SK-N-SH treated with all-trans-retinoic acid at 6 μM for 48 hours (cell line): Measurements from ENCODE around the gene NUP93.

Source experiments
- ATAC-seq: fragments of 200-7000 bp; cut with Tn5 transposase; 3 replicates; pipeline ENCODE4 v1.9.1; 2020; ENCODE audit warnings: mild to moderate bottlenecking, moderate library complexity
- ARNTL ChIP-seq: fragments of 450-650 bp; formaldehyde crosslinking; IDR thresholded peaks from 2 replicates; pipeline ENCODE4 v1.5.0; 2020; ENCODE audit warnings: low read depth, mild to moderate bottlenecking, moderate library complexity, borderline replicate concordance
- BACH2 ChIP-seq: fragments of 250-450 bp; sonication (Bioruptor Pico); IDR thresholded peaks from 2 replicates; pipeline ENCODE4 v1.9.0; 2021; ENCODE audit warnings: mild to moderate bottlenecking, borderline replicate concordance
- CSDC2 ChIP-seq: fragments of 250-450 bp; sonication (Bioruptor Pico); IDR thresholded peaks from 2 replicates; pipeline ENCODE4 v1.5.0; 2020; ENCODE audit warnings: mild to moderate bottlenecking, moderate library complexity
- CSRNP3 ChIP-seq: fragments of 250-450 bp; sonication (Bioruptor Pico); IDR thresholded peaks from 2 replicates; pipeline ENCODE4 v1.5.1; 2021; ENCODE audit warnings: mild to moderate bottlenecking, moderate library complexity
- ESRRG ChIP-seq: fragments of 250-450 bp; sonication (Bioruptor Pico); IDR thresholded peaks from 2 replicates; pipeline ENCODE4 v1.6.1; 2021; ENCODE audit warnings: mild to moderate bottlenecking
- GLIS3 ChIP-seq: fragments of 250-450 bp; sonication (Bioruptor Pico); IDR thresholded peaks from 2 replicates; pipeline ENCODE4 v1.5.0; 2020; ENCODE audit warnings: mild to moderate bottlenecking, moderate library complexity
- ISL1 ChIP-seq: fragments of 250-450 bp; sonication (Bioruptor Pico); IDR thresholded peaks from 2 replicates; pipeline ENCODE4 v2.1.2; 2022; ENCODE audit warnings: mild to moderate bottlenecking, moderate library complexity
- OSR1 ChIP-seq: fragments of 250-450 bp; sonication (Bioruptor Pico); IDR thresholded peaks from 2 replicates; pipeline ENCODE4 v1.8.0; 2022; ENCODE audit warnings: moderate library complexity, mild to moderate bottlenecking, inconsistent platforms
- PPARA ChIP-seq: fragments of 250-450 bp; sonication (Bioruptor Pico); IDR thresholded peaks from 2 replicates; pipeline ENCODE4 v1.5.0; 2020; ENCODE audit warnings: mild to moderate bottlenecking, borderline replicate concordance
- RARB ChIP-seq: fragments of 250-450 bp; sonication (Bioruptor Pico); IDR thresholded peaks from 2 replicates; pipeline ENCODE4 v1.8.0; 2021; ENCODE audit warnings: mild to moderate bottlenecking, moderate library complexity
- TCF4 ChIP-seq: fragments of 250-450 bp; sonication (Bioruptor Pico); IDR thresholded peaks from 2 replicates; pipeline ENCODE4 v1.8.0; 2021; ENCODE audit warnings: mild to moderate bottlenecking, moderate library complexity, borderline replicate concordance
- TOX ChIP-seq: fragments of 250-450 bp; sonication (Bioruptor Pico); IDR thresholded peaks from 2 replicates; pipeline ENCODE4 v1.8.0; 2021; ENCODE audit warnings: mild to moderate bottlenecking, moderate library complexity, borderline replicate concordance
- ZC3H10 ChIP-seq: fragments of 250-450 bp; sonication (Bioruptor Pico); IDR thresholded peaks from 2 replicates; pipeline ENCODE4 v1.5.1; 2021; ENCODE audit warnings: mild to moderate bottlenecking, moderate library complexity
- ZFP3 ChIP-seq: fragments of 250-450 bp; sonication (Bioruptor Pico); IDR thresholded peaks from 2 replicates; pipeline ENCODE4 v1.5.0; 2020; ENCODE audit warnings: mild to moderate bottlenecking, moderate library complexity
- ZFP30 ChIP-seq: fragments of 450-650 bp; formaldehyde crosslinking; IDR thresholded peaks from 2 replicates; pipeline ENCODE4 v1.5.0; 2022; ENCODE audit warnings: mild to moderate bottlenecking, moderate library complexity
- ZNF565 ChIP-seq: fragments of 450-650 bp; formaldehyde crosslinking; conservative IDR thresholded peaks from 2 replicates; pipeline ENCODE4 v1.5.0; 2020; ENCODE audit warnings: low read depth, mild to moderate bottlenecking, moderate library complexity
- ZNF70 ChIP-seq: fragments of 450-650 bp; formaldehyde crosslinking; IDR thresholded peaks from 2 replicates; pipeline ENCODE4 v1.5.0; 2020; ENCODE audit warnings: mild to moderate bottlenecking, moderate library complexity
- ZNF8 ChIP-seq: fragments of 450-650 bp; formaldehyde crosslinking; IDR thresholded peaks from 2 replicates; pipeline ENCODE4 v1.5.0; 2020; ENCODE audit warnings: mild to moderate bottlenecking, moderate library complexity
- TF ChIP-seq, protein P1 (sequence below): fragments of 250-450 bp; sonication (Bioruptor Pico); IDR thresholded peaks from 2 replicates; pipeline ENCODE4 v1.8.0; 2020; ENCODE audit warnings: mild to moderate bottlenecking, moderate library complexity, borderline replicate concordance
- TF ChIP-seq, protein P2 (sequence below): fragments of 250-450 bp; sonication (Bioruptor Pico); IDR thresholded peaks from 2 replicates; pipeline ENCODE4 v1.5.1; 2020; ENCODE audit warnings: low read depth, mild to moderate bottlenecking, moderate library complexity
- TF ChIP-seq, protein P3 (sequence below): fragments of 250-450 bp; sonication (Bioruptor Pico); IDR thresholded peaks from 2 replicates; pipeline ENCODE4 v1.8.0; 2021; ENCODE audit warnings: low read depth, mild to moderate bottlenecking, moderate library complexity, borderline replicate concordance

NUP93 gene

DNA sequence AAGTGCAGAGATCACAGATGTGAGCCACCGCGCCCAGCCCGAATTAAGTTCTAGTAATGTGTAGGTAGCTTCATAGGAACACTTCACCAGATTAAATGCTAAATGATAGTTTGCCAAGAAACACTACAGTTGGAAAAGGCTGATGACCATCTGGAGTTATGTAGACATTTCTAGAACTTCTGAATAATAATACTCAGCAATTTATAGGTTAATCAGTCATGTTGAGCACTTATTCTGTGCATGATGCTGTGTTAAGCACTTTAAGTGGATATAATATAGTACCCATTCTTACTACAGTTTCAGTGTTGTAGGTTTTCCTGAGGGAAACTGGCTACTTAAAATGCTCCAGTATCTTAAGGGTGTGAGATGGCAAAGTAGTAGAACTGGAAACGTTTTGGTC lies 45.2 kb downstream of the NUP93 start:
- no peak for ATAC-seq
- TF ChIP-seq CSRNP3 (CRISPR knock-in tag) = no peak
- TF ChIP-seq ZNF70 = no peak
- no peak for TF ChIP-seq TOX (CRISPR knock-in tag)
- no peak for TF ChIP-seq ZNF8 (CRISPR knock-in tag)
- TF ChIP-seq ZFP30 (CRISPR knock-in tag) = no peak
- TF ChIP-seq ZFP3 (CRISPR knock-in tag) = no peak
- no peak for TF ChIP-seq BACH2

- ATAC-seq = no peak
- TF ChIP-seq ZFP30 (CRISPR knock-in tag) (no peak), CSRNP3 (CRISPR knock-in tag) (no peak)
These were observed 46.6 kb downstream of the NUP93 start for GRCh38 chr16:56776562-56776961.

DNA sequence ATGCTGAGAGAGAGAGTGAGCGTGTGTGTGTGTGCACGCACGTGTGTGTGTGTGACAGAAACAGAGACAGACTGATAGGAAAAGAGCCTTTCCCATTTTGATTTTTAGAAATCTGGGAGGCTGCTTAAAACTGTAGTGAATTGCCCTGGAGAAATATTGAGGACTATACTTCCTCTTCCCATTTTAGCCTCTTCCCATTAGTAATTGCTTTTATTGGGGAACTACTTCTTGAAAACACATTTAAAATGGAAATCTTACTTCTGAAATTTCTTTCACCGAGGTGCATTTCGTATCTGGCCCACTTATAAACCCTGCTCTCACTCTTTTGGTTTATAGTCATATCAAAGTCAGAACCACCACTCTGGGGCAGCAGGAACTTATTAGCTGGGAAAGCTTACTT lies 47.1 kb downstream of the NUP93 start:
- ATAC-seq = no peak
- TF ChIP-seq CSRNP3 (CRISPR knock-in tag) (no peak), TCF4 (CRISPR knock-in tag) (no peak), BACH2 (no peak), ARNTL (CRISPR knock-in tag) (no peak), ZFP3 (CRISPR knock-in tag) (no peak), TOX (CRISPR knock-in tag) (no peak), PPARA (CRISPR knock-in tag) (no peak)

DNA sequence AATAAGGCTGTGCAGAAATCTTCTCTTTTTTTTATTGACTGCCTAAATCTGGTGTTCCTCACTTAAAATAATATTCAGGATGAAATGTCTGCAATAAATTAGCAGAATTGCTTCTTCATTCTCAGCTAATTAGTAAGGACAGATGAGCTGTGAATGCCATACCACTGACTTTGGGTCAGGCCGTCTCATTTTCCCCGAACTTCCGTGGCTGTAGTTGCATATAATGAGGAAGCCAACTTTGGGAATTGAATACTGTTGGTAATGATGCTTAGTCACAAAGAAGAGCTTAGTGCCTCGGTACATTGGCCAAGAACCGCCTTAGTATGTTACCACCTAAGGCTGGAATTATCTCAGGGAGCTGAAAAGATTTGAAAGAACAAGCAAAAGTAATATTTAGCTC lies 47.6 kb downstream of the NUP93 start:
- TF ChIP-seq RARB (CRISPR knock-in tag) (no peak), TCF4 (CRISPR knock-in tag) (no peak), ZC3H10 (CRISPR knock-in tag) (no peak), ZFP30 (CRISPR knock-in tag) (no peak), BACH2 (no peak), TOX (CRISPR knock-in tag) (no peak), ISL1 (CRISPR knock-in tag) (no peak), ZNF70 (no peak), PPARA (CRISPR knock-in tag) (no peak), GLIS3 (no peak), ESRRG (CRISPR knock-in tag) (no peak)
- ATAC-seq = no peak

GRCh38 chr16:56779906-56780305 lies 50.0 kb downstream of the NUP93 start:
- ATAC-seq = no peak
- no peak for TF ChIP-seq CSDC2 (CRISPR knock-in tag)
- no peak for TF ChIP-seq ARNTL (CRISPR knock-in tag)
- no peak for TF ChIP-seq ZNF8 (CRISPR knock-in tag)
- TF ChIP-seq, protein P1, sequence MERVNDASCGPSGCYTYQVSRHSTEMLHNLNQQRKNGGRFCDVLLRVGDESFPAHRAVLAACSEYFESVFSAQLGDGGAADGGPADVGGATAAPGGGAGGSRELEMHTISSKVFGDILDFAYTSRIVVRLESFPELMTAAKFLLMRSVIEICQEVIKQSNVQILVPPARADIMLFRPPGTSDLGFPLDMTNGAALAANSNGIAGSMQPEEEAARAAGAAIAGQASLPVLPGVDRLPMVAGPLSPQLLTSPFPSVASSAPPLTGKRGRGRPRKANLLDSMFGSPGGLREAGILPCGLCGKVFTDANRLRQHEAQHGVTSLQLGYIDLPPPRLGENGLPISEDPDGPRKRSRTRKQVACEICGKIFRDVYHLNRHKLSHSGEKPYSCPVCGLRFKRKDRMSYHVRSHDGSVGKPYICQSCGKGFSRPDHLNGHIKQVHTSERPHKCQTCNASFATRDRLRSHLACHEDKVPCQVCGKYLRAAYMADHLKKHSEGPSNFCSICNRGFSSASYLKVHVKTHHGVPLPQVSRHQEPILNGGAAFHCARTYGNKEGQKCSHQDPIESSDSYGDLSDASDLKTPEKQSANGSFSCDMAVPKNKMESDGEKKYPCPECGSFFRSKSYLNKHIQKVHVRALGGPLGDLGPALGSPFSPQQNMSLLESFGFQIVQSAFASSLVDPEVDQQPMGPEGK (CRISPR knock-in tag) = no peak
- TF ChIP-seq ZFP3 (CRISPR knock-in tag) = no peak
- TF ChIP-seq, protein P2, sequence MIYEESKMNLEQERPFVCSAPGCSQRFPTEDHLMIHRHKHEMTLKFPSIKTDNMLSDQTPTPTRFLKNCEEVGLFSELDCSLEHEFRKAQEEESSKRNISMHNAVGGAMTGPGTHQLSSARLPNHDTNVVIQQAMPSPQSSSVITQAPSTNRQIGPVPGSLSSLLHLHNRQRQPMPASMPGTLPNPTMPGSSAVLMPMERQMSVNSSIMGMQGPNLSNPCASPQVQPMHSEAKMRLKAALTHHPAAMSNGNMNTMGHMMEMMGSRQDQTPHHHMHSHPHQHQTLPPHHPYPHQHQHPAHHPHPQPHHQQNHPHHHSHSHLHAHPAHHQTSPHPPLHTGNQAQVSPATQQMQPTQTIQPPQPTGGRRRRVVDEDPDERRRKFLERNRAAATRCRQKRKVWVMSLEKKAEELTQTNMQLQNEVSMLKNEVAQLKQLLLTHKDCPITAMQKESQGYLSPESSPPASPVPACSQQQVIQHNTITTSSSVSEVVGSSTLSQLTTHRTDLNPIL (CRISPR knock-in tag) = no peak
- no peak for TF ChIP-seq ZNF70
- TF ChIP-seq ZNF565 (CRISPR knock-in tag) = no peak
- no peak for TF ChIP-seq ZC3H10 (CRISPR knock-in tag)
- TF ChIP-seq GLIS3 = no peak
- TF ChIP-seq OSR1 = no peak
- TF ChIP-seq, protein P3, sequence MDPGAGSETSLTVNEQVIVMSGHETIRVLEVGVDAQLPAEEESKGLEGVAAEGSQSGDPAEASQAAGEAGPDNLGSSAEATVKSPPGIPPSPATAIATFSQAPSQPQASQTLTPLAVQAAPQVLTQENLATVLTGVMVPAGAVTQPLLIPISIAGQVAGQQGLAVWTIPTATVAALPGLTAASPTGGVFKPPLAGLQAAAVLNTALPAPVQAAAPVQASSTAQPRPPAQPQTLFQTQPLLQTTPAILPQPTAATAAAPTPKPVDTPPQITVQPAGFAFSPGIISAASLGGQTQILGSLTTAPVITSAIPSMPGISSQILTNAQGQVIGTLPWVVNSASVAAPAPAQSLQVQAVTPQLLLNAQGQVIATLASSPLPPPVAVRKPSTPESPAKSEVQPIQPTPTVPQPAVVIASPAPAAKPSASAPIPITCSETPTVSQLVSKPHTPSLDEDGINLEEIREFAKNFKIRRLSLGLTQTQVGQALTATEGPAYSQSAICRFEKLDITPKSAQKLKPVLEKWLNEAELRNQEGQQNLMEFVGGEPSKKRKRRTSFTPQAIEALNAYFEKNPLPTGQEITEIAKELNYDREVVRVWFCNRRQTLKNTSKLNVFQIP = no peak
- TF ChIP-seq PPARA (CRISPR knock-in tag) = no peak
- TF ChIP-seq ZFP30 (CRISPR knock-in tag) = no peak
- TF ChIP-seq RARB (CRISPR knock-in tag) = no peak
- TF ChIP-seq ESRRG (CRISPR knock-in tag) = no peak
- TF ChIP-seq CSRNP3 (CRISPR knock-in tag) = no peak
- no peak for TF ChIP-seq BACH2
- TF ChIP-seq TCF4 (CRISPR knock-in tag) = no peak
